IMR-90 (cell line): Measurements from ENCODE around the gene F10. TPM values are rescaled to one million over a fixed set of nuclear protein-coding genes. Genes with fewer than 3 reads are reported as not detected.

Source experiments
- ATAC-seq: fragments of 200-7000 bp; cut with Tn5 transposase; 2 replicates; pipeline ENCODE4 v1.9.1; 2020; ENCODE audit warnings: low read depth, mild to moderate bottlenecking, moderate library complexity
- BruUV-seq: library from RNA; stranded (reverse); fragments of 400-500 nt; replicated peaks from 2 replicates; lab custom pipeline; 2021; lab: Mats Ljungman, UMichigan
- CTCF ChIA-PET: fragments of 300-600 bp; formaldehyde crosslinking; extraction: SDS; loops from one replicate; lab custom pipeline; 2021; ENCODE audit warnings: antibody characterized with exemption; lab: Yijun Ruan, JAX
- POLR2A ChIA-PET: fragments of 300-600 bp; sonication (Branson Sonifier 250); formaldehyde crosslinking; loops from one replicate; lab custom pipeline; 2022; ENCODE audit warnings: antibody characterized with exemption; ENCODE audit not compliant: unreplicated experiment; lab: Charles Lee
- DNase-seq: peaks from one replicate; pipeline ENCODE4 v3.0.0; 2013
- H2AFZ ChIP-seq: replicated peaks from 2 replicates; pipeline ENCODE3; 2013; ENCODE audit warnings: low read length, mild to moderate bottlenecking; ENCODE audit not compliant: poor library complexity
- H2AK5ac ChIP-seq: 2 replicates; pipeline ENCODE4 v1.6.1; 2013; ENCODE audit warnings: low read depth, low read length, inconsistent platforms
- H2AK9ac ChIP-seq: replicated peaks from 2 replicates; pipeline ENCODE3; 2013; ENCODE audit warnings: mild to moderate bottlenecking, low read depth, low read length, moderate library complexity; ENCODE audit not compliant: poor library complexity
- H2BK120ac ChIP-seq: 2 replicates; pipeline ENCODE4 v1.6.1; 2013; ENCODE audit warnings: low read depth, low read length, inconsistent platforms
- H2BK15ac ChIP-seq: 3 replicates; pipeline ENCODE4 v1.6.1; 2013; ENCODE audit warnings: low read depth, low read length, inconsistent platforms
- H2BK20ac ChIP-seq: 2 replicates; pipeline ENCODE4 v1.6.1; 2013; ENCODE audit warnings: low read depth, mild to moderate bottlenecking, inconsistent platforms, low read length, moderate library complexity
- H2BK5ac ChIP-seq: 2 replicates; pipeline ENCODE4 v1.6.1; 2013; ENCODE audit warnings: mild to moderate bottlenecking, low read depth, low read length, inconsistent platforms; ENCODE audit not compliant: poor library complexity, severe bottlenecking
- H3K14ac ChIP-seq: replicated peaks from 2 replicates; pipeline ENCODE4 v1.6.1; 2013; ENCODE audit warnings: low read depth, low read length, inconsistent platforms
- H3K18ac ChIP-seq: 2 replicates; pipeline ENCODE4 v1.6.1; 2013; ENCODE audit warnings: low read depth, low read length, control low read depth
- H3K23ac ChIP-seq: 2 replicates; pipeline ENCODE4 v1.6.1; 2013; ENCODE audit warnings: low read depth, low read length, inconsistent platforms
- H3K27ac ChIP-seq: 2 replicates; pipeline ENCODE4 v1.5.1; 2013; ENCODE audit warnings: mild to moderate bottlenecking, control low read depth, low read length; ENCODE audit not compliant: insufficient read depth
- H3K27me3 ChIP-seq: 2 replicates; pipeline ENCODE4 v1.6.1; 2013; ENCODE audit warnings: low read length; ENCODE audit not compliant: control insufficient read depth, insufficient read depth
- H3K36me3 ChIP-seq: 2 replicates; pipeline ENCODE4 v1.6.1; 2013; ENCODE audit warnings: low read length, mixed read lengths; ENCODE audit not compliant: control insufficient read depth, insufficient read depth
- H3K4ac ChIP-seq: 2 replicates; pipeline ENCODE4 v1.6.1; 2013; ENCODE audit warnings: low read depth, low read length, inconsistent platforms
- H3K4me1 ChIP-seq: 2 replicates; pipeline ENCODE4 v1.6.1; 2013; ENCODE audit warnings: low read length, mixed read lengths; ENCODE audit not compliant: control insufficient read depth, insufficient read depth
- H3K4me2 ChIP-seq: 2 replicates; pipeline ENCODE4 v1.6.1; 2013; ENCODE audit warnings: low read depth, mild to moderate bottlenecking, control low read depth, low read length, moderate library complexity
- H3K4me3 ChIP-seq: 2 replicates; pipeline ENCODE4 v1.5.1; 2013; ENCODE audit warnings: low read depth, mild to moderate bottlenecking, control low read depth, low read length, moderate library complexity; ENCODE audit not compliant: insufficient read depth
- H3K56ac ChIP-seq: 2 replicates; pipeline ENCODE4 v1.6.1; 2013; ENCODE audit warnings: low read length, inconsistent platforms; ENCODE audit not compliant: insufficient read depth; ENCODE audit errors: extremely low read depth
- H3K79me1 ChIP-seq, 2 experiments: 2 replicates each; pipeline ENCODE4 v1.6.1; 2013; ENCODE audit warnings: low read length in 2 of 2, inconsistent platforms in 1 of 2, low read depth in 1 of 2
- H3K9ac ChIP-seq: 2 replicates; pipeline ENCODE4 v1.6.1; 2013; ENCODE audit warnings: low read depth, low read length, control low read depth
- H3K9me1 ChIP-seq: 2 replicates; pipeline ENCODE4 v1.6.1; 2013; ENCODE audit warnings: low read length, inconsistent platforms; ENCODE audit not compliant: insufficient read depth
- H3K9me3 ChIP-seq: 2 replicates; pipeline ENCODE4 v1.6.1; 2013; ENCODE audit warnings: low read length; ENCODE audit not compliant: control insufficient read depth, insufficient read depth
- H4K20me1 ChIP-seq: 2 replicates; pipeline ENCODE4 v1.6.1; 2013; ENCODE audit warnings: low read length, inconsistent platforms; ENCODE audit not compliant: insufficient read depth
- H4K5ac ChIP-seq: 2 replicates; pipeline ENCODE4 v1.6.1; 2013; ENCODE audit warnings: mild to moderate bottlenecking, low read depth, low read length, control low read depth
- H4K8ac ChIP-seq, 2 experiments: 2 replicates each; pipeline ENCODE4 v1.6.1; 2013; ENCODE audit warnings: low read depth in 2 of 2, low read length in 2 of 2, control low read depth in 1 of 2, inconsistent platforms in 1 of 2
- H4K91ac ChIP-seq: 2 replicates; pipeline ENCODE4 v1.6.1; 2013; ENCODE audit warnings: low read depth, low read length, inconsistent platforms; ENCODE audit not compliant: insufficient read depth
- BHLHE40 ChIP-seq: fragments of 150-350 bp; IDR thresholded peaks from 2 replicates; pipeline ENCODE4 v1.6.1; 2016; ENCODE audit warnings: mild to moderate bottlenecking, low read depth, low read length
- CHD1 ChIP-seq: IDR thresholded peaks from 2 replicates; pipeline ENCODE4 v1.6.1; 2012; ENCODE audit warnings: low read depth, low read length, improper control_type of control experiment
- FOS ChIP-seq: fragments of 150-350 bp; IDR thresholded peaks from 2 replicates; pipeline ENCODE4 v1.6.1; 2016; ENCODE audit warnings: low read depth, low read length
- MAFK ChIP-seq: IDR thresholded peaks from 2 replicates; pipeline ENCODE4 v1.6.1; 2012; ENCODE audit warnings: low read depth, low read length, improper control_type of control experiment
- NFE2L2 ChIP-seq: fragments of 150-350 bp; IDR thresholded peaks from 2 replicates; pipeline ENCODE4 v1.6.1; 2016; ENCODE audit warnings: low read depth, mild to moderate bottlenecking, low read length
- SMC3 ChIP-seq: fragments of 150-350 bp; IDR thresholded peaks from 2 replicates; pipeline ENCODE4 v1.6.1; 2016; ENCODE audit warnings: low read depth, mild to moderate bottlenecking, antibody characterized with exemption, low read length, moderate library complexity
- WGBS, 2 experiments: methylation state at CpG; one replicate each; pipeline versions ENCODE4 v1.1.5 to v1.1.7; 2013; ENCODE audit warnings: missing lambda C conversion rate in 2 of 2; ENCODE audit not compliant: insufficient read length in 1 of 2; ENCODE audit errors: extremely low coverage in 2 of 2; 5-methylcytosine and 5-hydroxymethylcytosine counted together
- dilution Hi-C: fragments of 300-500 bp; cut with HindIII; formaldehyde crosslinking; loops from one replicate; pipeline ENCODE4 v1.14.3; 2018; ENCODE audit warnings: low sequenced_read_pairs; ENCODE audit not compliant: unreplicated experiment
- in situ Hi-C: fragments of 300-500 bp; cut with MboI; formaldehyde crosslinking; loops from 3 replicates; pipeline ENCODE4 v1.14.3; 2019; ENCODE audit warnings: low sequenced_read_pairs, inconsistent platforms, mixed read lengths
- intact Hi-C: fragments of 100-400 bp; cut with micrococcal nuclease; formaldehyde crosslinking; loops from 2 replicates; pipeline ENCODE4 v1.10.0; 2022
- polyA plus RNA-seq, 3 experiments: library from polyadenylated mRNA; depleted of rRNA; stranded (reverse); fragments of >200 nt; gene quantifications; 2 replicates each; pipeline ENCODE4 v1.2.3, GENCODE V29; 2012; ENCODE audit warnings: low replicate concordance in 1 of 3
- total RNA-seq: library from RNA; depleted of rRNA; stranded (reverse); fragments of >200 nt; gene quantifications from 2 replicates; pipeline ENCODE4 v1.2.3, GENCODE V29; 2012
- TF ChIP-seq, protein P1 (sequence below): fragments of 150-350 bp; IDR thresholded peaks from 2 replicates; pipeline ENCODE4 v1.6.1; 2016; ENCODE audit warnings: low read depth, mild to moderate bottlenecking, low read length, moderate library complexity, borderline replicate concordance

The F10 gene
- total and polyA plus RNA-seq, 2 of the 4 experiments (the other 2 are of a cell fraction) = 9.1 to 19.5 TPM

- Histone ChIP-seq H3K18ac (no peak overlapping the region), H4K8ac (no peak overlapping the region), H3K56ac (no peak overlapping the region), H2BK5ac (no peak overlapping the region), H3K4ac (no peak overlapping the region), H3K4me1 (no peaks in the 10 kb centered on the region), H3K9me3 (no peaks in the 10 kb centered on the region), H3K4me3 (no peak overlapping the region), H3K23ac (no peak overlapping the region), H4K5ac (no peak overlapping the region), H4K20me1 (no peaks in the 10 kb centered on the region), H3K9me1 (no peaks in the 10 kb centered on the region; the same call in 1 of the 2 replicates), H3K9ac (no peak overlapping the region), H3K27me3 (0 out of 2 replicates have a peak, but pooled peaks cover 2% of the 10 kb centered on the region), H3K27ac (no peak overlapping the region), H2AK5ac (no peak overlapping the region), H3K14ac (no peak overlapping the region), H2BK20ac (no peak overlapping the region), H3K4me2 (no peak overlapping the region), H2BK15ac (no peak overlapping the region), H4K91ac (no peak overlapping the region), H3K36me3 (no peaks in the 10 kb centered on the region), H2AK9ac (no peak overlapping the region), H3K79me1 (no peaks in the 10 kb centered on the region), H2AFZ (no peak overlapping the region), H2BK120ac (no peak overlapping the region)
- ChIA-PET CTCF (interaction anchor here (1.0 kb wide), 1 partner anchor 12 kb away, joined by 4 read pairs; no protein-coding TSS in a partner anchor), POLR2A (no interaction called here)
- dilution Hi-C loops = no loop called here
- intact Hi-C loops = no loop called here
- 92% methylated on average over 5 of the region's 12 CpGs; no CpG with 5 or more reads in 1 of the 2 experiments for WGBS, 2 experiments
- TF ChIP-seq FOS (no peak), NFE2L2 (no peak), BHLHE40 (no peak), CHD1 (no peak), MAFK (no peak), SMC3 (no peak)
- TF ChIP-seq, protein P1, sequence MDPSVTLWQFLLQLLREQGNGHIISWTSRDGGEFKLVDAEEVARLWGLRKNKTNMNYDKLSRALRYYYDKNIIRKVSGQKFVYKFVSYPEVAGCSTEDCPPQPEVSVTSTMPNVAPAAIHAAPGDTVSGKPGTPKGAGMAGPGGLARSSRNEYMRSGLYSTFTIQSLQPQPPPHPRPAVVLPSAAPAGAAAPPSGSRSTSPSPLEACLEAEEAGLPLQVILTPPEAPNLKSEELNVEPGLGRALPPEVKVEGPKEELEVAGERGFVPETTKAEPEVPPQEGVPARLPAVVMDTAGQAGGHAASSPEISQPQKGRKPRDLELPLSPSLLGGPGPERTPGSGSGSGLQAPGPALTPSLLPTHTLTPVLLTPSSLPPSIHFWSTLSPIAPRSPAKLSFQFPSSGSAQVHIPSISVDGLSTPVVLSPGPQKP = no peak
- no TSS peak for BruUV-seq
- no peak for DNase-seq
- ATAC-seq = no peak
- in situ Hi-C loops = no loop called here
Measured at GRCh38 chr13:113145496-113145895, 22.9 kb downstream of the F10 start.
